Superior temporal gyrus (tissue), 1 donor: ENCODE data around the gene ECT2.
"Not testable (repeated sequence)": the region's sequence is repeated elsewhere in the genome, so short reads cannot be mapped to it uniquely, and the experiment has no call there.

Source experiments
- DNase-seq: peaks from one replicate; pipeline ENCODE4 v3.0.0-alpha.2; 2016; ENCODE audit errors: extremely low spot score

ECT2 gene

GRCh38 chr3:172859041-172859440 lies 108.5 kb downstream of the ECT2 start:
- no peak for DNase-seq

GRCh38 chr3:172866726-172867350 lies 116.3 kb downstream of the ECT2 start:
- DNase-seq: not testable (repeated sequence)

GRCh38 chr3:172868582-172869200 lies 118.2 kb downstream of the ECT2 start:
- no peak for DNase-seq

GRCh38 chr3:172869368-172869771 lies 118.8 kb downstream of the ECT2 start:
- DNase-seq: no peak

GRCh38 chr3:172869784-172870518 lies 119.4 kb downstream of the ECT2 start:
- no peak for DNase-seq
